Retinal pigment epithelial cell (primary cell): ENCODE results near the gene ABHD17C.

Experiments
- DNase-seq: peaks from one replicate; pipeline ENCODE4 v3.0.0-alpha.2; 2010; ENCODE audit warnings: low read depth
- H3K4me3 ChIP-seq: 2 replicates; pipeline ENCODE4 v1.5.1; 2011; ENCODE audit warnings: mild to moderate bottlenecking, low read length, control low read depth, moderate library complexity
- CTCF ChIP-seq: conservative IDR thresholded peaks from 2 replicates; pipeline ENCODE4 v1.5.1; 2011; ENCODE audit warnings: low read depth, low read length, control low read depth, inconsistent platforms

The ABHD17C gene

GRCh38 chr15:80674245-80674614 lies 20.9 kb upstream of the ABHD17C start:
- TF ChIP-seq CTCF: no peak
- no peak for DNase-seq
- H3K4me3 ChIP-seq: no peak overlapping the region

DNA sequence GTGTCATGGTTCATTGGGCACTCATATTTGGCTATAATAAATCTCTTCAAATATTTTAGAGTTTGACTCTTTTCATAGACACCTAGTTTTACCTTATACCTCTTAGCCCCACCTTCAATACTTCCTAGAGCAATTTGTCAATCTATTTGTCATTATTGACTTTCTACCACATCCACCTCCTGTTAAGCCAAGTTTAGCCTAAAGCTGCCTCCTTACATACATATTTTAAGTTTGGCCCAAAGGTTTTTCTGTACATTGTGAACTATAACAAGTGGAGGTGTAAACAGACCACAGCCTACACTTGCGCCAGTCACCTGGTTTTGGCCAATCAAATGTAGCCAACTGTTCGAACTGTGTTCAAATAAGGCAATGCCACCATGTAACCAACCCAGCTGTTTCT lies 18.1 kb upstream of the ABHD17C start:
- no peak overlapping the region for H3K4me3 ChIP-seq
- no peak for TF ChIP-seq CTCF
- DNase-seq: no peak

DNA sequence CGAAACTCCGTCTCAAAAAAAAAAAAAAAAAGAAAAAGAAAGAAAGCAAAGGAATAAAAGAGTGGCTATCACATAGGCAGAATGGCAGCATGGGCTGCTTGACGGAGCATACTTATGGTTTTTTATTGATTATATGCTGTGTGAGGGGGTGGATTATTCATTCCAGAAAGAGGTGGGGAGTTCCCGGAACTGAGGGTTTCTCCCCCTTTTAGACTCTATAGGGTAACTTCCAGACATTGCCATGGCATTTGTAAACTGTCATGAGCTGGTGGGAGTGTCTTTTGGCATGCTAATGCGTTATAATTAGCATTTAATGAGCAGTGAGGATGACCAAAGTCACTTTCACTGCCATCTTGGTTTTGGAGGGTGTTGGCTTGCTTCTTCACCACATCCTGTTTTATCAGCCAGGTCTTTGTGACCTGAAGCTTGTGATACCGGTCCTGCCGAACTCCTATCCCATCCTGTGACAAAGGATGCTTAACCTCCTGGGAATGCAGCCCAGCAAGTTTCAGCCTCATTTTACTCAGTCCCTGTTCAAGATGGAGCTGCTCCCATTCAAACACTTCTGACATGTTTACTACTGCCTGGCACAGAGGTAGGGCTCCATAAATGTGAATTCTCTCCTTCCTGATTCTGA lies 15.8 kb upstream of the ABHD17C start:
- no peak for DNase-seq
- H3K4me3 ChIP-seq: no peak overlapping the region
- no peak for TF ChIP-seq CTCF

DNA sequence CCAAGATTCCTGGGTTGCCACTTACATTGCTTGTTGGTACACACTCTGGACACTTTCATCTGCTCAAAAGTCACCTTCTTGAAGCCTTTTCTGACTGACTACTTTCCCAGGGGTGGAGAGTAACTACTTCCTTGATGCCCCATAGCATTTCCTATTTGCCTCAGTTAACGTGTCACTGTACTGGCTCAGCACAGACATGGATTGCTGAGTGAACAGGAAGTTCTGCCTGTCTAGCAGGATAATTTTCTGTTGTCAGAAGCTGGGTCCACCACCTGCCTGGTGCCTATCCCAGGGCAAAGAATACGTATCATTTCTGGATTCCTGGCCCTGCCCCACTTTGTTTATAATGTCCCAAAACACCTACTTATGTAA lies 15.3 kb upstream of the ABHD17C start:
- DNase-seq: no peak
- H3K4me3 ChIP-seq: no peak overlapping the region
- TF ChIP-seq CTCF: no peak

DNA sequence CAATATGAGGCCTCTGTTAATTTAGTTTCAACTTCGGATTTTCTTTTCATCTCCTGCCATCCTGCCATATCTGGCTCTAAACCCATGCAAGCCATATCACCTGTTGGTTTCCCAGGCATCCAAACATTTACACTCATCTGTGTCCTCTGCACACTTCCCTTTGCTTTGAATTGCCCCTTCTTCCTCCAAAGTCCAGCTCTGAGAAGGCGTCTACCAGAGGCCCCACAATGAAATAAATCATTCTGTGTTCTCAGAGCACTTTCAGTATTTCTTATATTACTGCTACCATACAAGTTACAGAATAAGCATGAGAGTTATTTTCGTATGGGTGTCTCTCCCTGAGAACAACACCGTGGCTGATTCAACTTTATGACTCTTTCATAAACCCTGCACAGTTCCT lies 12.9 kb upstream of the ABHD17C start:
- no peak overlapping the region for H3K4me3 ChIP-seq
- no peak for TF ChIP-seq CTCF
- DNase-seq: no peak

DNA sequence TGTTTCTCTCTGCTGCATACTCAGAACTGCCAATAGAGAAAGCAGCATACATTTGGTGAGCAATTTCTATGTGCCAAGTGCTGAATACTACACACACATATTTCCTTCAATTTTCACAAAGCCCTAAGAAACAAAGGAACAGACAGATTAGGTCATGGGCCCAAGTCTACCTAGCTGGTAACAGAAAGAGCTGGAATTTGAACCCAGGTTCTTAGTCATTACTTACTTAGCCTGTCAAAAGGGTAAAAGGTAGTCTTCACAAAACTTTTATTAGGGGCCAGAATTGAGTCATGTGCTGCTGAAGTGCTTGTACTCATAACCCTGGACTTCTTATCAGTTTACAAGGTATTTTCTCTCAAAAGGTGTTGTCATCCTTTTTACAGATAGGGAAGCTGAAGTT lies 10.4 kb upstream of the ABHD17C start:
- no peak overlapping the region for H3K4me3 ChIP-seq
- TF ChIP-seq CTCF: no peak
- DNase-seq: no peak

GRCh38 chr15:80685628-80686027 lies 9.5 kb upstream of the ABHD17C start:
- no peak for DNase-seq
- no peak for TF ChIP-seq CTCF
- H3K4me3 ChIP-seq: no peak overlapping the region
